Tibial nerve (tissue), 4 donors: ENCODE data around the gene CCP110.

Source experiments
- EP300 ChIP-seq, 2 donors: sonication (generic); formaldehyde crosslinking; IDR thresholded peaks; one replicate each; pipeline ENCODE4 v1.6.1; 2017; ENCODE audit warnings: antibody characterized with exemption in 2 of 2, mild to moderate bottlenecking in 1 of 2
- POLR2A ChIP-seq, 2 donors: fragments of 450-650 bp; IDR thresholded peaks; one replicate each; pipeline ENCODE4 v1.6.1; 2017; ENCODE audit warnings: antibody characterized with exemption in 2 of 2, mild to moderate bottlenecking in 2 of 2, moderate library complexity in 2 of 2
- TF ChIP-seq, protein P1 (sequence below), 5 experiments: fragments of 200-600 bp in 3 of 5; fragments of 450-650 bp in 2 of 5; sonication (generic) in 3 of 5; IDR thresholded peaks; one replicate each; pipeline ENCODE4 v1.5.1; 2016 to 2019; ENCODE audit warnings: antibody characterized with exemption in 5 of 5, mild to moderate bottlenecking in 3 of 5, moderate library complexity in 2 of 5

DNA sequence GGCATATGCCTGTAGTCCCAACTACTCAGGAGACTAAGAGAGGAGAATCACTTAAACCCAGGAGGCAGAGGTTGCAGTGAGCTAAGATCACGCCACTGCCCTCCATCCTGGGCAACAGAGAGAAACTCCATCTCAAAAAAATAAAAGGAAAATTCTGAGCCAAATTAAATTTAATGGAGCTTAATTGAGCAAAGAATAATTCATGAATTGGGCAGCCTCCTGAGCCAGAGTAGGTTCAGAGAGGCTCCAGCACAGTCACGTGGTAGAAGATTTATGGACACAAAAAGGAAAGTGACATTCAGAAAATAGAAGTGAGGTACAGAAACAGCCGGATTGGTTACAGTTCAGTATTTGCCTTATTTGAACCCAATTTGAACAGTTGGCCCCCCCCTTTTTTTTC, 42.6 kb downstream of the CCP110 start:
- TF ChIP-seq, protein P1, sequence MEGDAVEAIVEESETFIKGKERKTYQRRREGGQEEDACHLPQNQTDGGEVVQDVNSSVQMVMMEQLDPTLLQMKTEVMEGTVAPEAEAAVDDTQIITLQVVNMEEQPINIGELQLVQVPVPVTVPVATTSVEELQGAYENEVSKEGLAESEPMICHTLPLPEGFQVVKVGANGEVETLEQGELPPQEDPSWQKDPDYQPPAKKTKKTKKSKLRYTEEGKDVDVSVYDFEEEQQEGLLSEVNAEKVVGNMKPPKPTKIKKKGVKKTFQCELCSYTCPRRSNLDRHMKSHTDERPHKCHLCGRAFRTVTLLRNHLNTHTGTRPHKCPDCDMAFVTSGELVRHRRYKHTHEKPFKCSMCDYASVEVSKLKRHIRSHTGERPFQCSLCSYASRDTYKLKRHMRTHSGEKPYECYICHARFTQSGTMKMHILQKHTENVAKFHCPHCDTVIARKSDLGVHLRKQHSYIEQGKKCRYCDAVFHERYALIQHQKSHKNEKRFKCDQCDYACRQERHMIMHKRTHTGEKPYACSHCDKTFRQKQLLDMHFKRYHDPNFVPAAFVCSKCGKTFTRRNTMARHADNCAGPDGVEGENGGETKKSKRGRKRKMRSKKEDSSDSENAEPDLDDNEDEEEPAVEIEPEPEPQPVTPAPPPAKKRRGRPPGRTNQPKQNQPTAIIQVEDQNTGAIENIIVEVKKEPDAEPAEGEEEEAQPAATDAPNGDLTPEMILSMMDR (IDR thresholded peaks at IDR 0.05), result no peak
- TF ChIP-seq POLR2A (IDR thresholded peaks at IDR 0.05), result no peak
- TF ChIP-seq EP300 (IDR thresholded peaks at IDR 0.05), result no peak
